Thymus (tissue), 11 donors: Measurements from ENCODE around the gene KYAT1. TPM values are rescaled to one million over a fixed set of nuclear protein-coding genes. Genes with fewer than 3 reads are reported as not detected.
"Not testable (repeated sequence)": the region's sequence is repeated elsewhere in the genome, so short reads cannot be mapped to it uniquely, and the experiment has no call there.

ENCODE experiments used
- DNase-seq, 9 donors: peaks; one replicate each; pipeline ENCODE4 v3.0.0-alpha.2; 2013; ENCODE audit warnings: low spot score in 9 of 9, low read depth in 6 of 9, missing footprints in 1 of 9
- H3K27ac ChIP-seq, 2 donors: one replicate each; pipeline ENCODE4 v1.5.1; 2013; ENCODE audit warnings: control low read depth in 1 of 2, low read depth in 1 of 2, low read length in 1 of 2, mild to moderate bottlenecking in 1 of 2, moderate library complexity in 1 of 2
- H3K27me3 ChIP-seq, 2 donors: one replicate each; pipeline ENCODE4 v1.5.1; 2013; ENCODE audit warnings: low read length in 1 of 2; ENCODE audit not compliant: control insufficient read depth in 2 of 2, insufficient read depth in 1 of 2
- H3K36me3 ChIP-seq, 2 donors: one replicate each; pipeline ENCODE4 v1.5.1; 2013; ENCODE audit warnings: low read length in 1 of 2, mild to moderate bottlenecking in 1 of 2, moderate library complexity in 1 of 2; ENCODE audit not compliant: control insufficient read depth in 2 of 2, insufficient read depth in 2 of 2
- H3K4me1 ChIP-seq, 2 donors: one replicate each; pipeline ENCODE4 v1.5.1; 2013; ENCODE audit warnings: low read length in 2 of 2; ENCODE audit not compliant: control insufficient read depth in 2 of 2, insufficient read depth in 2 of 2
- H3K4me3 ChIP-seq, 2 donors: one replicate each; pipeline ENCODE4 v1.5.1; 2013; ENCODE audit warnings: low read length in 2 of 2, control low read depth in 1 of 2, mild to moderate bottlenecking in 1 of 2
- H3K9me3 ChIP-seq, 2 donors: one replicate each; pipeline ENCODE4 v1.5.1; 2013; ENCODE audit warnings: low read length in 1 of 2, mild to moderate bottlenecking in 1 of 2; ENCODE audit not compliant: control insufficient read depth in 2 of 2, insufficient read depth in 1 of 2
- WGBS: extraction: QIAGEN DNeasy Blood & Tissue Kit; methylation state at CpG from one replicate; pipeline ENCODE4 v1.1.7; 2013; 5-methylcytosine and 5-hydroxymethylcytosine counted together
- polyA plus RNA-seq: library from polyadenylated mRNA; stranded (reverse); fragments of 200-250 nt; gene quantifications from one replicate; pipeline ENCODE4 v1.2.3, GENCODE V29; 2013
- total RNA-seq: library from RNA; stranded (reverse); fragments of 120-200 nt; gene quantifications from one replicate; pipeline ENCODE4 v1.2.4, GENCODE V29; 2013
- donor health status: healthy.

The KYAT1 gene
- total and polyA plus RNA-seq, 2 donors: 9.9 to 16.1 TPM

GRCh38 chr9:128882677-128883603 lies 1.2 kb upstream of the KYAT1 start:
- Histone ChIP-seq H3K36me3 (peaks cover 14 to 23% of the 10 kb centered on the region in 2 donors), H3K4me3 (peak overlapping the region; percentile 92 to 95), H3K4me1 (peaks cover 7 to 22% of the 10 kb centered on the region in 2 donors), H3K27me3 (no peaks in the 10 kb centered on the region), H3K27ac (peak overlapping the region; percentile 72 to 77), H3K9me3 (peaks cover 0 to 6% of the 10 kb centered on the region in 2 donors)
- DNase-seq: peak in 1 of 9 donors; percentile 26
- WGBS: 2% methylated on average over 19 of the region's 19 CpGs

DNA sequence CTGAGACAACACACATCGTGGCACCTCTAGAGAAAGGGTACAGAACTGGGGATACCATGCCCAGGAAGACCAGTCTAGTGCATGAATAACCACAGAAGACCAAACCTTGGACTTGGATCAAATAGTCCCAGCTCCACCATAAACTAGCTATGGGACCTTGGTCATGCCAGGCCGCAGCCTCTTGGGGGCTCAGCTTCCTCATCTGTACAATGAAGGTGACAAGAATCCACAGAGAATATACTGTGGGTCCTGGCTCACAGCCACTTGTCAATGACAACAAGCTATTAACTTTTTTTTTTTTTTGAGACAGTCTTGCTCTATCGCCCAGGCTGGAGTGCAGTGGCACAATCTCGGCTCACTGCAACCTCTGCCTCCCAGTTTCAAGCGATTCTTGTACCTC lies 3.9 kb downstream of the KYAT1 start:
- WGBS: 89% methylated on average over 5 of the region's 5 CpGs
- peaks cover 0 to 3% of the 10 kb centered on the region in 2 donors for H3K9me3 ChIP-seq
- H3K4me1 ChIP-seq: peaks cover 0 to 5% of the 10 kb centered on the region in 2 donors
- no peak for DNase-seq
- no peak overlapping the region for H3K27ac ChIP-seq
- no peaks in the 10 kb centered on the region for H3K27me3 ChIP-seq
- H3K4me3 ChIP-seq: no peak overlapping the region
- no peaks in the 10 kb centered on the region for H3K36me3 ChIP-seq

GRCh38 chr9:128870941-128871265 lies 10.8 kb downstream of the KYAT1 start:
- not testable (repeated sequence) for DNase-seq, H3K9me3 ChIP-seq, H3K4me3 ChIP-seq, H3K4me1 ChIP-seq, H3K27me3 ChIP-seq, H3K27ac ChIP-seq, H3K36me3 ChIP-seq
- WGBS: 98% methylated on average over 7 of the region's 7 CpGs

- H3K27ac ChIP-seq: no peak overlapping the region
- WGBS: 97% methylated on average over 7 of the region's 7 CpGs
- H3K9me3 ChIP-seq: no peaks in the 10 kb centered on the region
- DNase-seq: no peak
- no peak overlapping the region for H3K4me3 ChIP-seq
- H3K4me1 ChIP-seq: no peaks in the 10 kb centered on the region
- peaks cover 0 to 4% of the 10 kb centered on the region in 2 donors for H3K36me3 ChIP-seq
- no peaks in the 10 kb centered on the region for H3K27me3 ChIP-seq
Observed at GRCh38 chr9:128870128-128870940, 11.4 kb downstream of the KYAT1 start.

- H3K36me3 ChIP-seq: no peaks in the 10 kb centered on the region
- no peak overlapping the region for H3K27ac ChIP-seq
- H3K27me3 ChIP-seq: no peaks in the 10 kb centered on the region
- peak in 8 of 9 donors; percentile 54 to 89 (median 74) for DNase-seq
- 36% methylated on average over 10 of the region's 10 CpGs for WGBS
- peaks cover 0 to 8% of the 10 kb centered on the region in 2 donors for H3K4me1 ChIP-seq
- no peak overlapping the region for H3K4me3 ChIP-seq
- H3K9me3 ChIP-seq: no peaks in the 10 kb centered on the region
Observed at GRCh38 chr9:128863647-128864046, 18.1 kb downstream of the KYAT1 start.

- Histone ChIP-seq H3K27ac (no peak overlapping the region), H3K27me3 (no peaks in the 10 kb centered on the region), H3K4me3 (no peak overlapping the region), H3K4me1 (peaks cover 0 to 8% of the 10 kb centered on the region in 2 donors), H3K9me3 (no peaks in the 10 kb centered on the region), H3K36me3 (no peaks in the 10 kb centered on the region)
- 96% methylated on average over 6 of the region's 6 CpGs for WGBS
- DNase-seq: no peak
Observed at GRCh38 chr9:128862401-128862851, 19.3 kb downstream of the KYAT1 start.

- DNase-seq: no peak
- Histone ChIP-seq H3K4me3 (no peak overlapping the region), H3K4me1 (peaks cover 0 to 8% of the 10 kb centered on the region in 2 donors), H3K27me3 (no peaks in the 10 kb centered on the region), H3K36me3 (no peaks in the 10 kb centered on the region), H3K9me3 (no peaks in the 10 kb centered on the region), H3K27ac (peak overlapping the region; percentile 31 to 37)
- WGBS: 81% methylated on average over 6 of the region's 6 CpGs
Observed at GRCh38 chr9:128861501-128861900, 20.2 kb downstream of the KYAT1 start.

DNA sequence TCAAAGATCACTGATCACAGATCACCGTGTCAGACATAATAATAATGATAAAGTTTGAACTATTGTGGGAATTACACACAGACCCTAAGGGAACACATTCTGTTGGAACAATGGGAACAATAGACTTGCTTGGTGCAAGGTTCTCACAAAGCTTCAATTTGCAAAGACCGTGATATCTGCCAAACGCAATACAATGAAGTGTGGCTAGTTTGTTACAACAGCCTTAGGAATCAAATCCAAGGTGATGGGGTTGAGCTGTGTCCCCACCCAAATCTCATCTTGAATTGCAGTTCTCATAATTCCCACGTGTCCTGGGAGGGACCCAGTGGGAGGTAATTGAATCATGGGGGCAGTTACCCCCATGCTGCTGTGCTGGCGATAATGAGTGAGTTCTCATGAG lies 20.8 kb downstream of the KYAT1 start:
- no peak for DNase-seq
- H3K36me3 ChIP-seq: no peaks in the 10 kb centered on the region
- no peak overlapping the region for H3K27ac ChIP-seq
- no peaks in the 10 kb centered on the region for H3K27me3 ChIP-seq
- peaks cover 0 to 8% of the 10 kb centered on the region in 2 donors for H3K4me1 ChIP-seq
- H3K9me3 ChIP-seq: no peaks in the 10 kb centered on the region
- WGBS: 95% methylated on average over 5 of the region's 5 CpGs
- no peak overlapping the region for H3K4me3 ChIP-seq

- not testable (repeated sequence) for DNase-seq, H3K4me3 ChIP-seq, H3K27ac ChIP-seq, H3K27me3 ChIP-seq, H3K4me1 ChIP-seq, H3K9me3 ChIP-seq, H3K36me3 ChIP-seq
- WGBS: 97% methylated on average over 7 of the region's 7 CpGs
Observed at GRCh38 chr9:128858476-128858875, 23.3 kb downstream of the KYAT1 start.
